HEK293 (cell line): ENCODE data around the gene TREH.

ENCODE experiments used
- EGR2 ChIP-seq: fragments of 450-650 bp; formaldehyde crosslinking; IDR thresholded peaks from 2 replicates; pipeline ENCODE4 v1.5.1; 2016; ENCODE audit warnings: low read depth, missing biosample characterization, missing genetic modification characterization
- GLIS1 ChIP-seq: fragments of 450-650 bp; formaldehyde crosslinking; IDR thresholded peaks from 2 replicates; pipeline ENCODE4 v1.5.1; 2016; ENCODE audit warnings: missing biosample characterization, missing genetic modification characterization
- GLIS2 ChIP-seq: fragments of 450-650 bp; formaldehyde crosslinking; IDR thresholded peaks from 2 replicates; pipeline ENCODE4 v1.5.1; 2016; ENCODE audit warnings: missing biosample characterization, missing genetic modification characterization
- IKZF3 ChIP-seq: fragments of 450-650 bp; IDR thresholded peaks from 2 replicates; pipeline ENCODE4 v1.5.0; 2018; ENCODE audit warnings: missing biosample characterization, mild to moderate bottlenecking, missing genetic modification characterization, moderate library complexity
- SCRT1 ChIP-seq: fragments of 450-650 bp; formaldehyde crosslinking; IDR thresholded peaks from 2 replicates; pipeline ENCODE4 v1.5.1; 2016; ENCODE audit warnings: missing biosample characterization, missing genetic modification characterization, borderline replicate concordance
- SP3 ChIP-seq: fragments of 450-650 bp; formaldehyde crosslinking; IDR thresholded peaks from 2 replicates; pipeline ENCODE4 v1.5.1; 2016; ENCODE audit warnings: missing biosample characterization, missing genetic modification characterization
- ZBTB20 ChIP-seq: fragments of 450-650 bp; formaldehyde crosslinking; IDR thresholded peaks from 2 replicates; pipeline ENCODE4 v1.5.1; 2016; ENCODE audit warnings: missing biosample characterization, missing genetic modification characterization
- ZBTB21 ChIP-seq: fragments of 450-650 bp; formaldehyde crosslinking; IDR thresholded peaks from 2 replicates; pipeline ENCODE4 v1.5.1; 2017; ENCODE audit warnings: missing biosample characterization, missing genetic modification characterization
- ZFP41 ChIP-seq: fragments of 450-650 bp; formaldehyde crosslinking; IDR thresholded peaks from 2 replicates; pipeline ENCODE4 v1.5.1; 2016; ENCODE audit warnings: missing biosample characterization, missing genetic modification characterization, borderline replicate concordance
- ZFP69B ChIP-seq: fragments of 450-650 bp; formaldehyde crosslinking; IDR thresholded peaks from 2 replicates; pipeline ENCODE4 v1.5.1; 2016; ENCODE audit warnings: missing biosample characterization, missing genetic modification characterization
- ZNF132 ChIP-seq: fragments of 450-650 bp; formaldehyde crosslinking; IDR thresholded peaks from 2 replicates; pipeline ENCODE4 v1.5.1; 2017; ENCODE audit warnings: missing biosample characterization, missing genetic modification characterization, borderline replicate concordance
- ZNF146 ChIP-seq: fragments of 450-650 bp; formaldehyde crosslinking; IDR thresholded peaks from 2 replicates; pipeline ENCODE4 v1.5.1; 2016; ENCODE audit warnings: missing biosample characterization, missing genetic modification characterization
- ZNF174 ChIP-seq: fragments of 450-650 bp; formaldehyde crosslinking; IDR thresholded peaks from 2 replicates; pipeline ENCODE4 v1.5.0; 2017; ENCODE audit warnings: missing biosample characterization, mild to moderate bottlenecking, missing genetic modification characterization
- ZNF175 ChIP-seq: fragments of 450-650 bp; formaldehyde crosslinking; IDR thresholded peaks from 2 replicates; pipeline ENCODE4 v1.5.1; 2016; ENCODE audit warnings: missing biosample characterization, missing genetic modification characterization
- ZNF274 ChIP-seq, 2 experiments: fragments of 200-500 bp in 1 of 2; fragments of 450-650 bp in 1 of 2; sonication (Bioruptor generic) in 1 of 2; formaldehyde crosslinking in 1 of 2; IDR thresholded peaks; 2 replicates each; pipeline versions ENCODE4 v1.5.1 to v1.6.1; 2014 to 2016; ENCODE audit warnings: borderline replicate concordance in 1 of 2, inconsistent platforms in 1 of 2, low read length in 1 of 2, missing biosample characterization in 1 of 2, missing genetic modification characterization in 1 of 2
- ZNF350 ChIP-seq: fragments of 450-650 bp; formaldehyde crosslinking; IDR thresholded peaks from 2 replicates; pipeline ENCODE4 v1.5.0; 2017; ENCODE audit warnings: missing biosample characterization, mild to moderate bottlenecking, missing genetic modification characterization
- ZNF391 ChIP-seq: fragments of 450-650 bp; formaldehyde crosslinking; IDR thresholded peaks from 2 replicates; pipeline ENCODE4 v1.5.1; 2016; ENCODE audit warnings: low read depth, missing biosample characterization, missing genetic modification characterization, borderline replicate concordance
- ZNF394 ChIP-seq: fragments of 450-650 bp; formaldehyde crosslinking; IDR thresholded peaks from 2 replicates; pipeline ENCODE4 v1.5.1; 2016; ENCODE audit warnings: missing biosample characterization, missing genetic modification characterization, mild to moderate bottlenecking, moderate library complexity, borderline replicate concordance
- ZNF404 ChIP-seq: fragments of 450-650 bp; formaldehyde crosslinking; IDR thresholded peaks from 2 replicates; pipeline ENCODE4 v1.5.1; 2017; ENCODE audit warnings: missing biosample characterization, missing genetic modification characterization
- ZNF510 ChIP-seq: fragments of 450-650 bp; formaldehyde crosslinking; IDR thresholded peaks from 2 replicates; pipeline ENCODE4 v1.5.1; 2018; ENCODE audit warnings: mild to moderate bottlenecking, missing genetic modification characterization, missing biosample characterization; ENCODE audit not compliant: insufficient replicate concordance
- ZNF549 ChIP-seq: fragments of 450-650 bp; IDR thresholded peaks from 2 replicates; pipeline ENCODE4 v1.5.1; 2018; ENCODE audit warnings: missing biosample characterization, missing genetic modification characterization, mild to moderate bottlenecking, inconsistent platforms, moderate library complexity
- ZNF585B ChIP-seq: fragments of 450-650 bp; formaldehyde crosslinking; IDR thresholded peaks from 2 replicates; pipeline ENCODE4 v1.5.1; 2016; ENCODE audit warnings: missing biosample characterization, missing genetic modification characterization
- ZNF610 ChIP-seq: fragments of 450-650 bp; formaldehyde crosslinking; IDR thresholded peaks from 2 replicates; pipeline ENCODE4 v1.5.1; 2016; ENCODE audit warnings: missing biosample characterization, missing genetic modification characterization, borderline replicate concordance
- ZNF677 ChIP-seq: fragments of 450-650 bp; IDR thresholded peaks from 2 replicates; pipeline ENCODE4 v1.5.0; 2018; ENCODE audit warnings: missing biosample characterization, mild to moderate bottlenecking, missing genetic modification characterization, moderate library complexity
- TF ChIP-seq, protein P1 (sequence below): fragments of 450-650 bp; formaldehyde crosslinking; IDR thresholded peaks from 2 replicates; pipeline ENCODE4 v1.5.1; 2016; ENCODE audit warnings: missing biosample characterization, missing genetic modification characterization
- TF ChIP-seq, protein P2 (sequence below): fragments of 450-650 bp; formaldehyde crosslinking; IDR thresholded peaks from 2 replicates; pipeline ENCODE4 v1.5.1; 2016; ENCODE audit warnings: missing biosample characterization, missing genetic modification characterization
- TF ChIP-seq, protein P3 (sequence below): fragments of 450-650 bp; formaldehyde crosslinking; IDR thresholded peaks from 2 replicates; pipeline ENCODE4 v1.5.1; 2016; ENCODE audit warnings: missing biosample characterization, missing genetic modification characterization
- TF ChIP-seq, protein P4 (sequence below): fragments of 450-650 bp; formaldehyde crosslinking; IDR thresholded peaks from 2 replicates; pipeline ENCODE4 v1.5.1; 2016; ENCODE audit warnings: missing biosample characterization, missing genetic modification characterization
- TF ChIP-seq, protein P5 (sequence below): fragments of 450-650 bp; formaldehyde crosslinking; IDR thresholded peaks from 2 replicates; pipeline ENCODE4 v1.5.1; 2016; ENCODE audit warnings: missing biosample characterization, missing genetic modification characterization

Gene TREH

DNA sequence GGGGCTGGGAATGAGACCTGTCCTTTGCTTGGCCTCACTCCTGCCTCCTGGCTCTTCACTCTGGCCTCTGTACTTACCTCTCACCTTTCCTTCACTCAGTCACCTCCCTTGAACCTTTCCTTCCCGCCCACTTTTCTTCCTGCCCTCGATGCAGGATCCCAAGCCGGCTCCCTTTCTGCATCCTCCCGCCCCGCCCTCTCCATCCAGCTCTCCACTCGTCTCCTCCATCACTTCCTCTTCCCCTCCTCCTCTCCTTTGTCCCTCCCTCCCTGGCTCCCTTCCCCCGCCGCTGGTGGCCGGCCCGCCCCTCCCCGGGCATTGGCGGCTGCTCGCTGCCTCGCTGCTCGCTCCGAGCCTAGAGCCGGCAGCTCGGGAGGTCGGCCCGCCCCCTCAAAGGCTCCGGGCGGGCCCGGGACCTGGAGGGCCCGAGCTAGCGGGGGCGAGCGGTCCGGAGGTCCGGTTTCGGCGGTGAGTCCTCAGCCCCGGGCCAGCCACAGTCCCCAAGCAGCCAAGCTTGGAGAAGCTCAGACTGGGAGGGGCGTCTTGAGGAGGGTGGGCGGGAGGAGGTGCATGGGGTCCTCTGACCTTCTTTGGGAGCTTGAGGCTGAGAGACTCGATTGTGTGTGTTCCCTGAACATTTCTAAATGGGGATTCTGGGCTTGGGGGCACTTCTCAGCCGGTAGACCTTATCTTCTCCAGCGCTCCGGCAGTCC is 58.2 kb downstream of the TREH start (continued):
- no peak for TF ChIP-seq ZFP41 (tag by site-specific recombination)
- TF ChIP-seq ZNF350 (tag by site-specific recombination) = no peak
- no peak for TF ChIP-seq ZNF549 (tag by site-specific recombination)
- TF ChIP-seq IKZF3 = peak; percentile 42; the same call in 1 of the 2 replicates
- no peak for TF ChIP-seq ZNF174 (tag by site-specific recombination)
- TF ChIP-seq ZBTB20 (tag by site-specific recombination) = peak; percentile 73
- TF ChIP-seq, protein P1, sequence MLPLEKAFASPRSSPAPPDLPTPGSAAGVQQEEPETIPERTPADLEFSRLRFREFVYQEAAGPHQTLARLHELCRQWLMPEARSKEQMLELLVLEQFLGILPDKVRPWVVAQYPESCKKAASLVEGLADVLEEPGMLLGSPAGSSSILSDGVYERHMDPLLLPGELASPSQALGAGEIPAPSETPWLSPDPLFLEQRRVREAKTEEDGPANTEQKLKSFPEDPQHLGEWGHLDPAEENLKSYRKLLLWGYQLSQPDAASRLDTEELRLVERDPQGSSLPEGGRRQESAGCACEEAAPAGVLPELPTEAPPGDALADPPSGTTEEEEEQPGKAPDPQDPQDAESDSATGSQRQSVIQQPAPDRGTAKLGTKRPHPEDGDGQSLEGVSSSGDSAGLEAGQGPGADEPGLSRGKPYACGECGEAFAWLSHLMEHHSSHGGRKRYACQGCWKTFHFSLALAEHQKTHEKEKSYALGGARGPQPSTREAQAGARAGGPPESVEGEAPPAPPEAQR = no peak
- TF ChIP-seq, protein P2, sequence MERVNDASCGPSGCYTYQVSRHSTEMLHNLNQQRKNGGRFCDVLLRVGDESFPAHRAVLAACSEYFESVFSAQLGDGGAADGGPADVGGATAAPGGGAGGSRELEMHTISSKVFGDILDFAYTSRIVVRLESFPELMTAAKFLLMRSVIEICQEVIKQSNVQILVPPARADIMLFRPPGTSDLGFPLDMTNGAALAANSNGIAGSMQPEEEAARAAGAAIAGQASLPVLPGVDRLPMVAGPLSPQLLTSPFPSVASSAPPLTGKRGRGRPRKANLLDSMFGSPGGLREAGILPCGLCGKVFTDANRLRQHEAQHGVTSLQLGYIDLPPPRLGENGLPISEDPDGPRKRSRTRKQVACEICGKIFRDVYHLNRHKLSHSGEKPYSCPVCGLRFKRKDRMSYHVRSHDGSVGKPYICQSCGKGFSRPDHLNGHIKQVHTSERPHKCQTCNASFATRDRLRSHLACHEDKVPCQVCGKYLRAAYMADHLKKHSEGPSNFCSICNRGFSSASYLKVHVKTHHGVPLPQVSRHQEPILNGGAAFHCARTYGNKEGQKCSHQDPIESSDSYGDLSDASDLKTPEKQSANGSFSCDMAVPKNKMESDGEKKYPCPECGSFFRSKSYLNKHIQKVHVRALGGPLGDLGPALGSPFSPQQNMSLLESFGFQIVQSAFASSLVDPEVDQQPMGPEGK (tag by site-specific recombination) = peak; percentile 60; the same call in 1 of the 2 replicates
- peak; percentile 64 for TF ChIP-seq EGR2 (tag by site-specific recombination)
- TF ChIP-seq ZNF510 = no peak
- TF ChIP-seq GLIS1 = peak; percentile 87
- TF ChIP-seq, protein P3, sequence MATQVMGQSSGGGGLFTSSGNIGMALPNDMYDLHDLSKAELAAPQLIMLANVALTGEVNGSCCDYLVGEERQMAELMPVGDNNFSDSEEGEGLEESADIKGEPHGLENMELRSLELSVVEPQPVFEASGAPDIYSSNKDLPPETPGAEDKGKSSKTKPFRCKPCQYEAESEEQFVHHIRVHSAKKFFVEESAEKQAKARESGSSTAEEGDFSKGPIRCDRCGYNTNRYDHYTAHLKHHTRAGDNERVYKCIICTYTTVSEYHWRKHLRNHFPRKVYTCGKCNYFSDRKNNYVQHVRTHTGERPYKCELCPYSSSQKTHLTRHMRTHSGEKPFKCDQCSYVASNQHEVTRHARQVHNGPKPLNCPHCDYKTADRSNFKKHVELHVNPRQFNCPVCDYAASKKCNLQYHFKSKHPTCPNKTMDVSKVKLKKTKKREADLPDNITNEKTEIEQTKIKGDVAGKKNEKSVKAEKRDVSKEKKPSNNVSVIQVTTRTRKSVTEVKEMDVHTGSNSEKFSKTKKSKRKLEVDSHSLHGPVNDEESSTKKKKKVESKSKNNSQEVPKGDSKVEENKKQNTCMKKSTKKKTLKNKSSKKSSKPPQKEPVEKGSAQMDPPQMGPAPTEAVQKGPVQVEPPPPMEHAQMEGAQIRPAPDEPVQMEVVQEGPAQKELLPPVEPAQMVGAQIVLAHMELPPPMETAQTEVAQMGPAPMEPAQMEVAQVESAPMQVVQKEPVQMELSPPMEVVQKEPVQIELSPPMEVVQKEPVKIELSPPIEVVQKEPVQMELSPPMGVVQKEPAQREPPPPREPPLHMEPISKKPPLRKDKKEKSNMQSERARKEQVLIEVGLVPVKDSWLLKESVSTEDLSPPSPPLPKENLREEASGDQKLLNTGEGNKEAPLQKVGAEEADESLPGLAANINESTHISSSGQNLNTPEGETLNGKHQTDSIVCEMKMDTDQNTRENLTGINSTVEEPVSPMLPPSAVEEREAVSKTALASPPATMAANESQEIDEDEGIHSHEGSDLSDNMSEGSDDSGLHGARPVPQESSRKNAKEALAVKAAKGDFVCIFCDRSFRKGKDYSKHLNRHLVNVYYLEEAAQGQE (tag by site-specific recombination) = no peak
- TF ChIP-seq ZNF404 (tag by site-specific recombination) = no peak
- no peak for TF ChIP-seq ZNF677 (tag by site-specific recombination)
- TF ChIP-seq SP3 (tag by site-specific recombination) = peak; percentile 80
- TF ChIP-seq ZNF585B (tag by site-specific recombination) = no peak
- TF ChIP-seq ZNF394 = no peak
- TF ChIP-seq GLIS2 (tag by site-specific recombination) = peak; percentile 87
- TF ChIP-seq SCRT1 (tag by site-specific recombination) = no peak
- no peak for TF ChIP-seq ZNF146 (tag by site-specific recombination)
- TF ChIP-seq ZNF274 (IDR thresholded peaks at IDR 0.05; ENCODE audit: low read length) = no peak
- no peak for TF ChIP-seq ZNF274 (tag by site-specific recombination; IDR thresholded peaks at IDR 0.05; ENCODE audit: borderline replicate concordance)
- no peak for TF ChIP-seq ZNF391 (tag by site-specific recombination)
- no peak for TF ChIP-seq ZNF610
- TF ChIP-seq, protein P4, sequence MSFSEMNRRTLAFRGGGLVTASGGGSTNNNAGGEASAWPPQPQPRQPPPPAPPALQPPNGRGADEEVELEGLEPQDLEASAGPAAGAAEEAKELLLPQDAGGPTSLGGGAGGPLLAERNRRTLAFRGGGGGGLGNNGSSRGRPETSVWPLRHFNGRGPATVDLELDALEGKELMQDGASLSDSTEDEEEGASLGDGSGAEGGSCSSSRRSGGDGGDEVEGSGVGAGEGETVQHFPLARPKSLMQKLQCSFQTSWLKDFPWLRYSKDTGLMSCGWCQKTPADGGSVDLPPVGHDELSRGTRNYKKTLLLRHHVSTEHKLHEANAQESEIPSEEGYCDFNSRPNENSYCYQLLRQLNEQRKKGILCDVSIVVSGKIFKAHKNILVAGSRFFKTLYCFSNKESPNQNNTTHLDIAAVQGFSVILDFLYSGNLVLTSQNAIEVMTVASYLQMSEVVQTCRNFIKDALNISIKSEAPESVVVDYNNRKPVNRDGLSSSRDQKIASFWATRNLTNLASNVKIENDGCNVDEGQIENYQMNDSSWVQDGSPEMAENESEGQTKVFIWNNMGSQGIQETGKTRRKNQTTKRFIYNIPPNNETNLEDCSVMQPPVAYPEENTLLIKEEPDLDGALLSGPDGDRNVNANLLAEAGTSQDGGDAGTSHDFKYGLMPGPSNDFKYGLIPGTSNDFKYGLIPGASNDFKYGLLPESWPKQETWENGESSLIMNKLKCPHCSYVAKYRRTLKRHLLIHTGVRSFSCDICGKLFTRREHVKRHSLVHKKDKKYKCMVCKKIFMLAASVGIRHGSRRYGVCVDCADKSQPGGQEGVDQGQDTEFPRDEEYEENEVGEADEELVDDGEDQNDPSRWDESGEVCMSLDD (tag by site-specific recombination) = no peak
- no peak for TF ChIP-seq ZFP69B (tag by site-specific recombination)
- TF ChIP-seq ZBTB21 (tag by site-specific recombination) = no peak
- TF ChIP-seq ZNF175 = no peak
- TF ChIP-seq, protein P5, sequence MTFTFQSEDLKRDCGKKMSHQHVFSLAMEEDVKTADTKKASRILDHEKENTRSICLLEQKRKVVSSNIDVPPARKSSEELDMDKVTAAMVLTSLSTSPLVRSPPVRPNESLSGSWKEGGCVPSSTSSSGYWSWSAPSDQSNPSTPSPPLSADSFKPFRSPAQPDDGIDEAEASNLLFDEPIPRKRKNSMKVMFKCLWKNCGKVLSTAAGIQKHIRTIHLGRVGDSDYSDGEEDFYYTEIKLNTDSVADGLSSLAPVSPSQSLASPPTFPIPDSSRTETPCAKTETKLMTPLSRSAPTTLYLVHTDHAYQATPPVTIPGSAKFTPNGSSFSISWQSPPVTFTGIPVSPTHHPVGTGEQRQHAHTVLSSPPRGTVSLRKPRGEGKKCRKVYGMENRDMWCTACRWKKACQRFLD (tag by site-specific recombination) = no peak
- TF ChIP-seq ZNF132 (tag by site-specific recombination) = no peak
